ENCODE data around the gene P2RX6.
"Not testable (repeated sequence)": the region's sequence is repeated elsewhere in the genome, so short reads cannot be mapped to it uniquely, and the experiment has no call there.

P2RX6 gene

GRCh38 chr22:21054714-21055563 lies 40.0 kb downstream of the P2RX6 start:
- H3K27me3 ChIP-seq (ENCODE audit: control insufficient read depth, insufficient read depth, low read length): peaks cover 3% of the 10 kb centered on the region; the same call in 1 of the 2 replicates
- no peaks in the 10 kb centered on the region for H3K36me3 ChIP-seq (ENCODE audit: control insufficient read depth, insufficient read depth, low read length)
- no peaks in the 10 kb centered on the region for H3K9me3 ChIP-seq (ENCODE audit: control insufficient read depth, insufficient read depth, low read depth, low read length)
- no peak overlapping the region for H3K4me3 ChIP-seq (ENCODE audit: low read depth, low read length)
- H3K27ac ChIP-seq (ENCODE audit: low read depth, low read length): no peak overlapping the region
- peaks cover 35% of the 10 kb centered on the region for H3K4me1 ChIP-seq (ENCODE audit: control insufficient read depth, insufficient read depth, low read length)
- no peak overlapping the region for H3K9ac ChIP-seq (ENCODE audit: low read length)

- Histone ChIP-seq H3K27ac (ENCODE audit: low read depth, low read length) (no peak overlapping the region), H3K9ac (ENCODE audit: low read length) (no peak overlapping the region), H3K27me3 (ENCODE audit: control insufficient read depth, insufficient read depth, low read length) (peaks cover 3% of the 10 kb centered on the region; the same call in 1 of the 2 replicates)
These were observed 40.5 kb downstream of the P2RX6 start for GRCh38 chr22:21055564-21055834.

DNA sequence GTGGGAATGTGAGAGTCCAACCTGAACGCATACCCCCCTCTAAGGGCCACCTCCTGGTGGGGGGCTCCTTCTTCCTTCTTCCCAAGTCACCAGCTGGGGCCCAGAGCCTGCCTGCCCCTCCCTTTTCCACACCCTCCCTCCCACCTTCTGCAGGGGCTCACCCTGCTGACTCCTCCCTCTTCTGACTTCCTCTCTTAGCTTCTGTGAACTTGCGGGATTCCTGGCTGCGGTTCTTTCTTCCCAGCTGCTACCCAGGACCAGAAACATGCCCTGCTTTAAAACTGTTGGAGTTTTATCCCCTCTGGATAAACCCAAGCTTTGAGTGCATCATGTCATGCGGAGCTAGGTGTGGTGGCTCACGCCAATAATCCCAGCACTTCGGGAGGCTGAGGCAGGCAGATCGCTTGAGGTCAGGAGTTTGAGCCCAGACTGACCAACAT lies 40.9 kb downstream of the P2RX6 start:
- no peak overlapping the region for H3K9ac ChIP-seq (ENCODE audit: low read length)
- no peak overlapping the region for H3K27ac ChIP-seq (ENCODE audit: low read depth, low read length)
- peaks cover 3% of the 10 kb centered on the region; the same call in 1 of the 2 replicates for H3K27me3 ChIP-seq (ENCODE audit: control insufficient read depth, insufficient read depth, low read length)
- H3K36me3 ChIP-seq (ENCODE audit: control insufficient read depth, insufficient read depth, low read length): no peaks in the 10 kb centered on the region
- H3K9me3 ChIP-seq (ENCODE audit: control insufficient read depth, insufficient read depth, low read depth, low read length): no peaks in the 10 kb centered on the region
- H3K4me3 ChIP-seq (ENCODE audit: low read depth, low read length): no peak overlapping the region; the same call in 1 of the 2 replicates
- H3K4me1 ChIP-seq (ENCODE audit: control insufficient read depth, insufficient read depth, low read length): peaks cover 34% of the 10 kb centered on the region

More at GRCh38 chr22:21055564-21055834, 40.5 kb downstream of the P2RX6 start:
- Histone ChIP-seq H3K9me3 (ENCODE audit: control insufficient read depth, insufficient read depth, low read depth, low read length) (no peaks in the 10 kb centered on the region), H3K4me3 (ENCODE audit: low read depth, low read length) (no peak overlapping the region), H3K36me3 (ENCODE audit: control insufficient read depth, insufficient read depth, low read length) (no peaks in the 10 kb centered on the region), H3K4me1 (ENCODE audit: control insufficient read depth, insufficient read depth, low read length) (peaks cover 35% of the 10 kb centered on the region)

- not testable (repeated sequence) for H3K9ac ChIP-seq (ENCODE audit: low read length); H3K27ac ChIP-seq (ENCODE audit: low read depth, low read length); H3K36me3 ChIP-seq (ENCODE audit: control insufficient read depth, insufficient read depth, low read length); H3K9me3 ChIP-seq (ENCODE audit: control insufficient read depth, insufficient read depth, low read depth, low read length); H3K4me3 ChIP-seq (ENCODE audit: low read depth, low read length); H3K27me3 ChIP-seq (ENCODE audit: control insufficient read depth, insufficient read depth, low read length)
- peaks cover 14% of the 10 kb centered on the region for H3K4me1 ChIP-seq (ENCODE audit: control insufficient read depth, insufficient read depth, low read length)
These were observed 45.4 kb downstream of the P2RX6 start for GRCh38 chr22:21060363-21060762.

DNA sequence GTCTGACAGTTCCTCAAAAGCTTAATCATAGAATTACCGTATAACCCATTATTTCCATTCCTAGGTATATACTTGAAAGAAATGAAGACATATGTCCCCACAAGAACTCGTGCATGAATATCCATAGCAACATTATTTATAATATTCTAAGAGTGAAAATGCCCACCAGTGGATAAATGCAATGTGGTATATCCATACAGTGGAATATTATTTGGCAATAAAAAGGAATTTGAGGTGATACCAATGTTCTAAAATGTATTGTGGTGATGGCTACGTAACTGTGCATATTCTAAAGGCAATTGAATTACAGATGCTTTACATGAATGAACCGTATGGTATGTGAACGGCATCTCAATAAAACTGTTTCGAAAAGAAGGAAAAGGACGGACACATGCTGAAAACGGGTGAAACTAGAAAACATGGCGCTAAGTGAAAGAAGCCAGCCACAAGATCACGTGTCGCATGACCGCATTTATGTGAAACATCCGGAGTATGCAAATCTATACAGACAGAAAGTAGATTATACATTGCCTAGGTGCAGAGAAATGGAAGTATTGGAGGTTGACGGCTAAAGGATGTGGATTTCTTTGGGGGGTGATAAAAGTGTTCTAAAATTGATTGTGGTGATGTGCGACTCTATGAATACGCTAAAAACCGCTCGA lies 46.8 kb downstream of the P2RX6 start:
- H3K9me3 ChIP-seq (ENCODE audit: control insufficient read depth, insufficient read depth, low read depth, low read length): not testable (repeated sequence)

DNA sequence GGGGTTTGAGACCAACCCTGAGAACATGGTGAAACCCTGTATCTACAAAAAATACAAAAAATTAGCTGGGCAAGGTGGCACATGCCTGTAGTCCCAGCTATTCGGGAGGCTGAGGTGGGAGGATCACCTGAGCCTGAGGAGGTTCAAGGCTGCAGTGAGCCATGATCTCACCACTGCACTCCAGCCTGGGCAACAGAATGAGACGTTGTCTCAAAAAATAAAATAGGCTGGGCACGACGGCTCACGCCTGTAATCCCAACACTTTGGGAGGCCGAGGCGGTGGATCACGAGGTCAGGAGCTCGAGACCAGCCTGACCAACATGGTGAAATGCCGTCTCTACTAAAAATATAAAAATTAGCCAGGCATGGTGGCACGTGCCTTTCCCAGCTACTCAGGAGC lies 49.5 kb downstream of the P2RX6 start:
- not testable (repeated sequence) for H3K9me3 ChIP-seq (ENCODE audit: control insufficient read depth, insufficient read depth, low read depth, low read length); H3K4me1 ChIP-seq (ENCODE audit: control insufficient read depth, insufficient read depth, low read length); H3K27me3 ChIP-seq (ENCODE audit: control insufficient read depth, insufficient read depth, low read length); H3K9ac ChIP-seq (ENCODE audit: low read length); H3K27ac ChIP-seq (ENCODE audit: low read depth, low read length); H3K36me3 ChIP-seq (ENCODE audit: control insufficient read depth, insufficient read depth, low read length); H3K4me3 ChIP-seq (ENCODE audit: low read depth, low read length)

More for the DNA sequence above, 46.8 kb downstream of the P2RX6 start:
- H3K4me3 ChIP-seq (ENCODE audit: low read depth, low read length); H3K27me3 ChIP-seq (ENCODE audit: control insufficient read depth, insufficient read depth, low read length); H3K4me1 ChIP-seq (ENCODE audit: control insufficient read depth, insufficient read depth, low read length); H3K27ac ChIP-seq (ENCODE audit: low read depth, low read length); H3K9ac ChIP-seq (ENCODE audit: low read length); H3K36me3 ChIP-seq (ENCODE audit: control insufficient read depth, insufficient read depth, low read length): not testable (repeated sequence)

- Histone ChIP-seq H3K4me3 (ENCODE audit: low read depth, low read length) (no peak overlapping the region), H3K27me3 (ENCODE audit: control insufficient read depth, insufficient read depth, low read length) (no peaks in the 10 kb centered on the region)
These were observed 50.2 kb downstream of the P2RX6 start for GRCh38 chr22:21064917-21065864.

DNA sequence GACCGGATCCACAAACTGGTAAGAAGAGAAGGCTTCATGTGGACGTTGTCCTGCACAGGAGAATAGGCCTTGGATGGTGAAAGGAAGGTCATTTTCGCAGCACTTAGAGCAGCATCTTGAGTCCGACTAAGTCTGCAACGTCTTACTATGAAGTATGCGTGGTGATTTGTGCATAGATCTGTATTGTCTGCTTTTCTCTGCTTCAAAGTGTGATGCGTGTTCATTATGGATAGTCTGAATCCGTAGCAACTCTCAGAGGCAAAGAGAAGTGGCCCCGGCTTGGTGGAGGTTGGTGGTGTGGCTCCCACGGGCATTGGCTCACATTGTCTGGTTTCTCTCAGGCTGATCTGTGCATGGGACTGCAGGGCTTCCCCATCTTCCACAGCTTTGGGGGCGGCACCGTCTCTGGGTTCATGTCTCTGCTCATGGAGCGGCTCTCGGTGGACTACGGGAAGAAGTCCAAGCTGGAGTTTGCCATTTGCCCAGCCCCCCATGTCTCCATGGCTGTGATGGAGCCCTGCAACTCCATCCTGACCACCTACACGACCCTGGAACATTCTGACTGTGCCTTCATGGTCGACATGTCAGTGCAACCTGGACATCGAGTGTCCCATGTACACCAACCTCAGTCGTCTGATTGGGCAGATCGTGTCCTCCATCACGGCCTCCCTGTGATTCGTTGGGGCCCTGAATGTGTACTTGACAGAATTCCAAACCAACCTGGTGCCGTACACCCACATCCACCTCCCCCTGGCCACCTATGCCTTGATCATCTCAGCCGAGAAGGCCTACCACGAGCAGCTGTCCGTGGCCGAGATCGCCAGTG lies 52.3 kb downstream of the P2RX6 start:
- Histone ChIP-seq H3K36me3 (ENCODE audit: control insufficient read depth, insufficient read depth, low read length) (no peaks in the 10 kb centered on the region), H3K27me3 (ENCODE audit: control insufficient read depth, insufficient read depth, low read length) (no peaks in the 10 kb centered on the region), H3K4me3 (ENCODE audit: low read depth, low read length) (no peak overlapping the region), H3K9me3 (ENCODE audit: control insufficient read depth, insufficient read depth, low read depth, low read length) (peaks cover 5% of the 10 kb centered on the region; the same call in 1 of the 2 replicates), H3K27ac (ENCODE audit: low read depth, low read length) (no peak overlapping the region), H3K4me1 (ENCODE audit: control insufficient read depth, insufficient read depth, low read length) (no peaks in the 10 kb centered on the region), H3K9ac (ENCODE audit: low read length) (no peak overlapping the region)

More at GRCh38 chr22:21064917-21065864, 50.2 kb downstream of the P2RX6 start:
- no peak overlapping the region for H3K9ac ChIP-seq (ENCODE audit: low read length)
- no peaks in the 10 kb centered on the region for H3K36me3 ChIP-seq (ENCODE audit: control insufficient read depth, insufficient read depth, low read length)
- 0 out of 2 replicates have a peak, but pooled peaks cover 3% of the 10 kb centered on the region for H3K9me3 ChIP-seq (ENCODE audit: control insufficient read depth, insufficient read depth, low read depth, low read length)
- H3K4me1 ChIP-seq (ENCODE audit: control insufficient read depth, insufficient read depth, low read length): no peaks in the 10 kb centered on the region
- H3K27ac ChIP-seq (ENCODE audit: low read depth, low read length): no peak overlapping the region

GRCh38 chr22:21067901-21068680 lies 53.1 kb downstream of the P2RX6 start:
- H3K9ac ChIP-seq (ENCODE audit: low read length): no peak overlapping the region
- H3K4me1 ChIP-seq (ENCODE audit: control insufficient read depth, insufficient read depth, low read length): no peaks in the 10 kb centered on the region
- H3K36me3 ChIP-seq (ENCODE audit: control insufficient read depth, insufficient read depth, low read length): no peaks in the 10 kb centered on the region
- H3K27me3 ChIP-seq (ENCODE audit: control insufficient read depth, insufficient read depth, low read length): no peaks in the 10 kb centered on the region
- no peak overlapping the region for H3K27ac ChIP-seq (ENCODE audit: low read depth, low read length)
- no peak overlapping the region for H3K4me3 ChIP-seq (ENCODE audit: low read depth, low read length)
- H3K9me3 ChIP-seq (ENCODE audit: control insufficient read depth, insufficient read depth, low read depth, low read length): peaks cover 7% of the 10 kb centered on the region; the same call in 1 of the 2 replicates

All from HUES6 (cell line).